Measurements from ENCODE around the gene RAD18.

RAD18 gene

GRCh38 chr3:8856071-8856470 is 107.2 kb downstream of the RAD18 start:
- in situ Hi-C loops (cut with HindIII; ENCODE audit: low sequenced_read_pairs), result no loop called here
- DNase-seq (ENCODE audit: low read depth, low spot score), result no peak
- no peak for TF ChIP-seq CTCF (IDR thresholded peaks at IDR 0.05; ENCODE audit: low read depth, low read length)

GRCh38 chr3:8854656-8855055 is 108.6 kb downstream of the RAD18 start:
- no peak for TF ChIP-seq CTCF (IDR thresholded peaks at IDR 0.05; ENCODE audit: low read depth, low read length)
- H3K4me3 ChIP-seq (ENCODE audit: low read depth, low read length), result no peak overlapping the region
- in situ Hi-C loops (cut with HindIII; ENCODE audit: low sequenced_read_pairs), result no loop called here
- no peak for DNase-seq (ENCODE audit: low read depth, low spot score)

More at GRCh38 chr3:8856071-8856470, 107.2 kb downstream of the RAD18 start:
- no peak overlapping the region for H3K4me3 ChIP-seq (ENCODE audit: low read depth, low read length)

GRCh38 chr3:8853081-8853480 is 110.2 kb downstream of the RAD18 start:
- DNase-seq (ENCODE audit: low read depth, low spot score), result no peak
- in situ Hi-C loops (cut with HindIII; ENCODE audit: low sequenced_read_pairs), result no loop called here
- H3K4me3 ChIP-seq (ENCODE audit: low read depth, low read length), result no peak overlapping the region
- no peak for TF ChIP-seq CTCF (IDR thresholded peaks at IDR 0.05; ENCODE audit: low read depth, low read length)

- no peak for DNase-seq (ENCODE audit: low read depth, low spot score)
- H3K4me3 ChIP-seq (ENCODE audit: low read depth, low read length), result no peak overlapping the region
- no peak for TF ChIP-seq CTCF (IDR thresholded peaks at IDR 0.05; ENCODE audit: low read depth, low read length)
- in situ Hi-C loops (cut with HindIII; ENCODE audit: low sequenced_read_pairs), result no loop called here
These were observed 110.8 kb downstream of the RAD18 start for GRCh38 chr3:8852511-8852910.

- no peak overlapping the region for H3K4me3 ChIP-seq (ENCODE audit: low read depth, low read length)
- DNase-seq (ENCODE audit: low read depth, low spot score), result peak; percentile 87
- TF ChIP-seq CTCF (IDR thresholded peaks at IDR 0.05; ENCODE audit: low read depth, low read length), result no peak
- in situ Hi-C loops (cut with HindIII; ENCODE audit: low sequenced_read_pairs), result no loop called here
These were observed 111.6 kb downstream of the RAD18 start for GRCh38 chr3:8851703-8852102.

- in situ Hi-C loops (cut with HindIII; ENCODE audit: low sequenced_read_pairs), result no loop called here
- TF ChIP-seq CTCF (IDR thresholded peaks at IDR 0.05; ENCODE audit: low read depth, low read length), result no peak
- H3K4me3 ChIP-seq (ENCODE audit: low read depth, low read length), result no peak overlapping the region
- DNase-seq (ENCODE audit: low read depth, low spot score), result peak; percentile 84
These were observed 114.6 kb downstream of the RAD18 start for GRCh38 chr3:8848696-8849131.

GRCh38 chr3:8847317-8847716 is 116.0 kb downstream of the RAD18 start:
- no peak overlapping the region for H3K4me3 ChIP-seq (ENCODE audit: low read depth, low read length)
- TF ChIP-seq CTCF (IDR thresholded peaks at IDR 0.05; ENCODE audit: low read depth, low read length), result no peak
- in situ Hi-C loops (cut with HindIII; ENCODE audit: low sequenced_read_pairs), result no loop called here
- DNase-seq (ENCODE audit: low read depth, low spot score), result no peak

Measured in astrocyte of the spinal cord (primary cell).